Endothelial cell of umbilical vein (primary cell): ENCODE data around the gene R3HDML. TPM values are rescaled to one million over a fixed set of nuclear protein-coding genes. Genes with fewer than 3 reads are reported as not detected.

ENCODE experiments used
- BruUV-seq: library from RNA; stranded (reverse); fragments of 400-500 nt; replicated peaks from 2 replicates; lab custom pipeline; 2021; lab: Mats Ljungman, UMichigan
- CTCF ChIA-PET: fragments of 300-600, 350-600 bp; sonication (Branson Sonifier 250); formaldehyde crosslinking; loops from one replicate; lab custom pipeline; 2021; ENCODE audit warnings: antibody characterized with exemption, inconsistent platforms; lab: Charles Lee
- POLR2A ChIA-PET: fragments of 300-600, 350-600 bp; sonication (Branson Sonifier 250); formaldehyde crosslinking; loops from one replicate; lab custom pipeline; 2021; ENCODE audit warnings: antibody characterized with exemption, inconsistent platforms; lab: Charles Lee
- DNase-seq: peaks from one replicate; pipeline ENCODE4 v3.0.0-alpha.2; 2011; ENCODE audit warnings: low read depth, low spot score
- FAIRE-seq: peaks from 2 replicates; lab custom pipeline; 2011; peaks lifted over from hg19 to GRCh38; lab: Jason Lieb, UNC
- H2AFZ ChIP-seq: 2 replicates; pipeline ENCODE4 v1.6.0; 2012; ENCODE audit warnings: low read depth, low read length, control low read depth, inconsistent platforms
- H3K27ac ChIP-seq: 2 replicates; pipeline ENCODE4 v1.5.1; 2011; ENCODE audit warnings: low read depth, mild to moderate bottlenecking, control low read depth, low read length, moderate library complexity; ENCODE audit not compliant: insufficient read depth
- H3K27me3 ChIP-seq, 2 experiments: 2 replicates each; pipeline versions ENCODE4 v1.6.0 to v1.6.1; 2011; ENCODE audit warnings: low read length in 2 of 2, mixed read lengths in 1 of 2; ENCODE audit not compliant: control insufficient read depth in 2 of 2, insufficient read depth in 2 of 2
- H3K36me3 ChIP-seq, 2 experiments: 2 replicates in 1 of 2; 3 replicates in 1 of 2; pipeline ENCODE4 v1.5.1; 2011; ENCODE audit warnings: low read length in 2 of 2, mild to moderate bottlenecking in 1 of 2, moderate library complexity in 1 of 2; ENCODE audit not compliant: control insufficient read depth in 2 of 2, insufficient read depth in 2 of 2; ENCODE audit errors: extremely low read depth in 1 of 2
- H3K4me1 ChIP-seq: 3 replicates; pipeline ENCODE4 v1.5.1; 2011; ENCODE audit warnings: mild to moderate bottlenecking, low read length; ENCODE audit not compliant: control insufficient read depth, insufficient read depth; ENCODE audit errors: extremely low read depth
- H3K4me2 ChIP-seq: 2 replicates; pipeline ENCODE4 v1.6.1; 2011; ENCODE audit warnings: low read length, control low read depth, mixed read lengths; ENCODE audit not compliant: insufficient read depth
- H3K4me3 ChIP-seq, 3 experiments: fragments of 200-600 bp in 1 of 3; sonication (generic), shearing (Covaris generic) in 1 of 3; replicated peaks in 1 of 3; 2 replicates each; pipeline ENCODE4 v1.5.1; 2011 to 2016; ENCODE audit warnings: control low read depth in 3 of 3, low read length in 3 of 3, mild to moderate bottlenecking in 2 of 3, inconsistent platforms in 1 of 3, low read depth in 1 of 3, moderate library complexity in 1 of 3; ENCODE audit not compliant: insufficient read depth in 1 of 3
- H3K79me2 ChIP-seq: 2 replicates; pipeline ENCODE4 v1.6.0; 2012; ENCODE audit warnings: low read length, inconsistent platforms; ENCODE audit not compliant: control insufficient read depth, insufficient read depth
- H3K9ac ChIP-seq: replicated peaks from 2 replicates; pipeline ENCODE3; 2011; ENCODE audit warnings: low read length, control low read depth; ENCODE audit not compliant: insufficient read depth; ENCODE audit errors: extremely low read depth
- H3K9me1 ChIP-seq: replicated peaks from 3 replicates; pipeline ENCODE4 v1.6.0; 2011; ENCODE audit warnings: mild to moderate bottlenecking, low read length; ENCODE audit not compliant: control insufficient read depth, insufficient read depth; ENCODE audit errors: extremely low read depth
- H3K9me3 ChIP-seq: replicated peaks from 2 replicates; pipeline ENCODE4 v1.5.1; 2012; ENCODE audit warnings: low read length, inconsistent platforms; ENCODE audit not compliant: control insufficient read depth, insufficient read depth
- H4K20me1 ChIP-seq: replicated peaks from 2 replicates; pipeline ENCODE3; 2011; ENCODE audit warnings: mild to moderate bottlenecking, low read length; ENCODE audit not compliant: control insufficient read depth, insufficient read depth; ENCODE audit errors: extremely low read depth
- EZH2 ChIP-seq: IDR thresholded peaks from 2 replicates; pipeline ENCODE4 v1.6.1; 2012; ENCODE audit warnings: borderline replicate concordance, low read depth, mild to moderate bottlenecking, moderate library complexity, low read length, inconsistent platforms; ENCODE audit not compliant: severe bottlenecking
- FOS ChIP-seq: IDR thresholded peaks from 2 replicates; pipeline ENCODE4 v1.6.1; 2011; ENCODE audit warnings: mild to moderate bottlenecking, low read length, moderate library complexity, borderline replicate concordance; ENCODE audit not compliant: insufficient read depth
- GATA2 ChIP-seq: IDR thresholded peaks from 2 replicates; pipeline ENCODE4 v1.7.0; 2011; ENCODE audit warnings: low read depth, mild to moderate bottlenecking, moderate library complexity, mixed read lengths, low read length; ENCODE audit not compliant: insufficient read length, insufficient read depth
- JUN ChIP-seq: IDR thresholded peaks from 2 replicates; pipeline ENCODE4 v1.6.1; 2011; ENCODE audit warnings: borderline replicate concordance, low read depth; ENCODE audit not compliant: insufficient read length, insufficient read depth
- POLR2A ChIP-seq: IDR thresholded peaks from 2 replicates; pipeline ENCODE4 v1.6.1; 2012; ENCODE audit warnings: low read depth, mild to moderate bottlenecking, control low read depth, low read length
- POLR2AphosphoS5 ChIP-seq: IDR thresholded peaks from 2 replicates; pipeline ENCODE4 v1.6.1; 2012; ENCODE audit warnings: low read depth, mild to moderate bottlenecking, control low read depth, low read length, moderate library complexity; ENCODE audit not compliant: insufficient read depth
- dilution Hi-C: fragments of 300-500 bp; cut with MboI; formaldehyde crosslinking; loops from one replicate; pipeline ENCODE4 v1.15.0; 2019; ENCODE audit warnings: low sequenced_read_pairs; ENCODE audit not compliant: extremely low pct_ligation_motif_present
- intact Hi-C: fragments of 100-400 bp; cut with micrococcal nuclease; formaldehyde crosslinking; loops from one replicate; pipeline ENCODE4 v1.10.0; 2022
- polyA plus RNA-seq, 4 experiments: library from polyadenylated mRNA; depleted of rRNA in 3 of 4; stranded (reverse) in 3 of 4; unstranded in 1 of 4; fragments of >200 nt; gene quantifications; 2 replicates each; pipeline versions ENCODE4 v1.2.1 to v1.2.3, GENCODE V29; 2011 to 2012; ENCODE audit warnings: missing spikeins in 1 of 4
- total RNA-seq: library from RNA; stranded (reverse); gene quantifications from 2 replicates; pipeline ENCODE4 v1.2.3, GENCODE V29; 2021
- TF ChIP-seq, protein P1 (sequence below): IDR thresholded peaks from 2 replicates; pipeline ENCODE4 v1.6.1; 2011; ENCODE audit not compliant: insufficient read depth, insufficient read length
- TF ChIP-seq, protein P2 (sequence below), 2 donors: IDR thresholded peaks; 1 replicate in 1 of 2; 2 replicates in 1 of 2; pipeline ENCODE4 v1.5.1; 2011; ENCODE audit warnings: low read length in 2 of 2, mild to moderate bottlenecking in 2 of 2, moderate library complexity in 2 of 2, control low read depth in 1 of 2, inconsistent platforms in 1 of 2, low read depth in 1 of 2; ENCODE audit not compliant: insufficient read depth in 1 of 2; ENCODE audit errors: extremely low read depth in 1 of 2

The R3HDML gene
- total and polyA plus RNA-seq, 2 donors (not counting 3 experiments of a cell fraction or from before 2014, with no cell fraction given), result not detected

DNA sequence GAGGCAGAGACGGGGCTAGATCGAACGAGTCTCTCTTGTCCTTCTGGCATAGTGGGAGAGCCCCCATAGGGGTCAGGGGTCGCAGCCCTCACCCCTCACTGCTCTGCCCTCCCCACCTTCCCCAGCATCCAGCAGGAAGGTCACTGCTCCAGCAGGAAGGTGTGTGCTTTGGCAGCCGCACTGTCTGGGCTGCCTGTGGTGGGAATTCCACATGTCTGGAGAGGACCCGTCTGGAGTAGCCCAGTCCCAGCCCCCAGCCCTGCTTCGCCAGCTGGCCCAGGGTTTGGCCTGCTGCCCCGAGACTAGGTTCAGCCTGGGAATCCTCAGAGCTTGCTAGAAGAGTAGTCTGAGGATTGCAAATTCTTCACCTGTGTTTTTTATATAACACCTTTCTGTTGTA lies 2.5 kb upstream of the R3HDML start:
- TF ChIP-seq, protein P1, sequence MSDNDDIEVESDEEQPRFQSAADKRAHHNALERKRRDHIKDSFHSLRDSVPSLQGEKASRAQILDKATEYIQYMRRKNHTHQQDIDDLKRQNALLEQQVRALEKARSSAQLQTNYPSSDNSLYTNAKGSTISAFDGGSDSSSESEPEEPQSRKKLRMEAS, result no peak
- TF ChIP-seq GATA2 (no peak), EZH2 (no peak), POLR2A (no peak), POLR2AphosphoS5 (no peak), JUN (no peak), FOS (no peak)
- dilution Hi-C loops, result no loop called here
- DNase-seq, result no peak
- H4K20me1 ChIP-seq, result no peaks in the 10 kb centered on the region
- no peak overlapping the region for H3K4me3 ChIP-seq
- H3K36me3 ChIP-seq, result no peaks in the 10 kb centered on the region
- no peaks in the 10 kb centered on the region for H3K4me1 ChIP-seq
- POLR2A ChIA-PET, result no interaction called here
- H2AFZ ChIP-seq, result no peak overlapping the region
- no TSS peak for BruUV-seq
- H3K9ac ChIP-seq, result no peak overlapping the region
- no peaks in the 10 kb centered on the region for H3K9me3 ChIP-seq
- no peaks in the 10 kb centered on the region for H3K9me1 ChIP-seq
- CTCF ChIA-PET, result no interaction called here
- H3K79me2 ChIP-seq, result no peaks in the 10 kb centered on the region
- no peak for FAIRE-seq
- H3K27me3 ChIP-seq, result peaks cover 0 to 6% of the 10 kb centered on the region in 2 experiments
- intact Hi-C loops, result no loop called here
- H3K27ac ChIP-seq, result no peak overlapping the region
- H3K4me2 ChIP-seq, result no peak overlapping the region

DNA sequence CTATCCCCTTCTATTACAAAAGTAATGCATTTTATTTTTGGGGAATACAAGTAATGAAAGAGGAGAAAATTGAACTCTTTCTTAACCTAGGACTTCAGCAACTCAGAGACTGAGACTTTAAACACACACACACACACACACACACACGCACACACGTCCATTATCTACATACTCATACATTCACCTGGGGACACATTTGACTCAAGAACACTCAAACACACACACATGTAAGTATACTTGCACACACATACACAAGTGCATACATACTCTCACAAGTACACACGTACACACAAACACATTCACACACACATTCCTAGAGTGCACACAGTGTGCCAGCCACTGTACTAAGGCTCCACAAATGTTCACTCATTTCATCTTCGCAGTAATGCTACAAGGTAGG lies 2.1 kb upstream of the R3HDML start:
- no TSS peak for BruUV-seq
- FAIRE-seq, result no peak
- POLR2A ChIA-PET, result no interaction called here

More for the DNA sequence above, 2.1 kb upstream of the R3HDML start:
- H3K4me2 ChIP-seq, result no peak overlapping the region
- H3K79me2 ChIP-seq, result no peaks in the 10 kb centered on the region
- H3K9me3 ChIP-seq, result no peaks in the 10 kb centered on the region
- H3K27me3 ChIP-seq, result peaks cover 0 to 5% of the 10 kb centered on the region in 2 experiments
- no peak overlapping the region for H3K27ac ChIP-seq
- CTCF ChIA-PET, result no interaction called here
- dilution Hi-C loops, result no loop called here
- TF ChIP-seq GATA2, result no peak
- TF ChIP-seq EZH2, result no peak
- TF ChIP-seq JUN, result no peak
- TF ChIP-seq, protein P2, sequence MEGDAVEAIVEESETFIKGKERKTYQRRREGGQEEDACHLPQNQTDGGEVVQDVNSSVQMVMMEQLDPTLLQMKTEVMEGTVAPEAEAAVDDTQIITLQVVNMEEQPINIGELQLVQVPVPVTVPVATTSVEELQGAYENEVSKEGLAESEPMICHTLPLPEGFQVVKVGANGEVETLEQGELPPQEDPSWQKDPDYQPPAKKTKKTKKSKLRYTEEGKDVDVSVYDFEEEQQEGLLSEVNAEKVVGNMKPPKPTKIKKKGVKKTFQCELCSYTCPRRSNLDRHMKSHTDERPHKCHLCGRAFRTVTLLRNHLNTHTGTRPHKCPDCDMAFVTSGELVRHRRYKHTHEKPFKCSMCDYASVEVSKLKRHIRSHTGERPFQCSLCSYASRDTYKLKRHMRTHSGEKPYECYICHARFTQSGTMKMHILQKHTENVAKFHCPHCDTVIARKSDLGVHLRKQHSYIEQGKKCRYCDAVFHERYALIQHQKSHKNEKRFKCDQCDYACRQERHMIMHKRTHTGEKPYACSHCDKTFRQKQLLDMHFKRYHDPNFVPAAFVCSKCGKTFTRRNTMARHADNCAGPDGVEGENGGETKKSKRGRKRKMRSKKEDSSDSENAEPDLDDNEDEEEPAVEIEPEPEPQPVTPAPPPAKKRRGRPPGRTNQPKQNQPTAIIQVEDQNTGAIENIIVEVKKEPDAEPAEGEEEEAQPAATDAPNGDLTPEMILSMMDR (IDR thresholded peaks at IDR 0.05; ENCODE audit: extremely low read depth in 1 of 2, insufficient read depth in 1 of 2, low read depth in 1 of 2, low read length in 2 of 2), result no peak
- no peak for TF ChIP-seq POLR2A
- TF ChIP-seq FOS, result no peak
- no peak for DNase-seq
- no peaks in the 10 kb centered on the region for H3K4me1 ChIP-seq
- H4K20me1 ChIP-seq, result no peaks in the 10 kb centered on the region
- no peak overlapping the region for H2AFZ ChIP-seq
- no peaks in the 10 kb centered on the region for H3K9me1 ChIP-seq
- no peaks in the 10 kb centered on the region for H3K36me3 ChIP-seq
- H3K4me3 ChIP-seq, result no peak overlapping the region
- no peak overlapping the region for H3K9ac ChIP-seq
- intact Hi-C loops, result no loop called here
